GM21447 (cell line): ENCODE data around the gene LRBA.

Source experiments
- ATAC-seq: cut with Tn5 transposase; IDR thresholded peaks from one replicate; pipeline ENCODE4 v1.9.1; 2021; ENCODE audit not compliant: unreplicated experiment

Gene LRBA

DNA sequence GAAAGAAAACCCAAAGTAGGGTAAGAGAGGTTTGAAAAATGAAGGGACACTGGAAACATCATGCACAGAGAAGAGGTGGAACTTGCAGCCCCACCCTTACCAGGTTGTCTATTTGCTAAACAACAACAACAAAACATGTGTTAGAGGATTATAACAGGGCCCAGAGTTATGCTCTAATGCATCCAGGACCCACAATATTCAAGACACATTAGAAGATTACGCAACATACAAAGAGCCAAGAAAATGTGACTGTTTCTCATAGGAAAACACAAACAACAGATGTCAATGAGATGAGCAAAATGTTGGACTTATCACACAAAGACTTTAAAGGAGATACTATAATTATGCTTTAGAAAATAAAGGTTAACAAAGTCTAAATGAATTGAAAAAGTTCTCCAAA, 128.5 kb downstream of the LRBA start:
- ATAC-seq: no peak

DNA sequence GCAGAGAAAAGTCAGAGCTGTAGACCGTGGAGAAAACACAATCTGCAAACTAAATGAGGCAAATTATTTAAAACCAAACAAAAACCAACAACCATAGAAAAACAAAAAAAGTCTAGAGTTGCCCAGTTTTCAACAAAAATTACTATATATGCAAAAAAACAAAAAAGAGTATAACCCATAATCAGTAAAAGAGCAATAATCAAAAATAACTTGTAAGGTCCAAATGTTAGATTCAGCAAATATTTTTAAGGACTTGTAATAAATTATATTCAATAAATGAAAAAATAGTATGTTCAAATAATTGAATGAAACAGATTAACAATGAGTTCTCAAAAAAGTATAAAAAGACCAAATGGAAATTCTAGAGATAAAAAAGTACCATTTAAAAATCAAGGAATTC, 130.5 kb downstream of the LRBA start:
- ATAC-seq: no peak

- no peak for ATAC-seq
Measured at GRCh38 chr4:150875367-150875766, 139.7 kb downstream of the LRBA start.

DNA sequence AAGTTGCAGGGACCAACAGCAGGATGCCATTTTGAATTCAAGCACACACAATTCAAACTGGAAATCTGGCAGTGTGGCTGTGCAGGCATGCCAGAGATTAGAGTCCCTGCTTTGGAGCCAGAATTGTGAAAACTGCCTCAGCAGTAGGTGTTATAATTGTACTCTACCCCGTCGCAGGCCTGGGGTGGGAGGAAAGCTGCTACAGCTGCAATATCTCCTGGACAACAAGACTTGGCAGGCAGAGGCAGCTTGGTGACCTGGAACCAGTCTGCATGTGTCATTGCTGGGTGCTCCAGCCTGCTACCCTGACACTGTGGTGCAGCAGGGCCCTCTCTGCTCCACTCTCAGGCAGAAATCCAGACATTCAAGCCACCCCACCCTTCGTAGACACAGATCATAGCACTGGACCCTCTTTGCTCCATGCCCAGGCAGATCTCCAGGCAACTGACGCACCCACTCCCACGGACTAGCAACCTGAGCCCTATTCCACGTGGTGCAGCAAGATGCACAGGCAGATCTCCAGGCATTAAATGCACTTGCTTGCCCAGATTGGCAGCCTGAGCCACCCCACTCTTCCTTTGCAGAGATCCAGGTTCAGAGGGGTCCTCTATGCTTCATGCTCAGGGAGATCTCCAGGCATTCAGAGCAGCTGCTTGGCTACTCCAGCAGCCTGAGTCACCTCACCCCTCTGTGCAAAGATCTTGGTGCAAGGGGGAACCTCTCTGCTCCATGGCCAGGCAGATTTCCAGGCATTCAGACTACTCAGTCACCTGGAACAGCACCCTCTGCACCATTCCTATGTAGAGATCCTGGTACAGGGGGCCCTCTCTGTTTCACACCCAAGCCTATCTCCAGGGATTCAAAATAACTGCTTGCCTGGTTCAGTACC, 140.5 kb downstream of the LRBA start:
- no peak for ATAC-seq

DNA sequence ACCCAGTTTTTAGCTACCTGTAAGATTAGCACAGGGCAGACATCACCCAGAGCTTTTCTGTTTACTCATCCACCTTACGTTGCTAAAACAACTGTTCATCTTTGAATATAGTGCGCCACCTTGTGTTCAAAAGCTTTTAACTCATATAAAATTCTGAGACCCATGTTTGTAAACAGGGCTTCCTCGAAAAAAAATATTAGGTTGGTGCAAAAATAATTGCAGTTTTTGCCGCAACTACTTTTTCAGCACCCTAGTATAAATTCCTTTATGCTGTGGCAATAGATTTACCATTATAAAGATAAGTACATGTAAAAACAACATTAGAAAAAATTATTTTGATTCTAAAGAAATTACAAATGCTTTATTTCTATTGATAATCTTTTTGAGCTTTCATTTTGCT, 147.9 kb downstream of the LRBA start:
- no peak for ATAC-seq

DNA sequence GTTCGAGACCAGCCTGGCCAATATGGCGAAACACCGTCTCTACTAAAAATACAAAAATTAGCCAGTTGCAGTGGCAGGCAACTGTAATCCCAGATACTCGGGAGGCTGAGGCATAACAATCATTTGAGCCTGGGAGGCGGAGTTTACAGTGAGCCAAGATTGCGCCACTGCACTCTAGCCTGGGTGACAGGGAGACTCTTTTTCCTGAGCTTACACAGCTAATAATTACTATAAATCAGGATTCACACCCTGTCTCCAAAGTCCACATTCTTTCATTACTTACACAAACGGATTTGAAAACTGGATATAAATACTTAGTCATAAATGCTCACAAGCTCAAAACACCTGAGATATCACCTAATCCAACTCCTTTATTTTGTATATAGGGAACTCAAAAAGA, 151.6 kb downstream of the LRBA start:
- ATAC-seq: no peak

DNA sequence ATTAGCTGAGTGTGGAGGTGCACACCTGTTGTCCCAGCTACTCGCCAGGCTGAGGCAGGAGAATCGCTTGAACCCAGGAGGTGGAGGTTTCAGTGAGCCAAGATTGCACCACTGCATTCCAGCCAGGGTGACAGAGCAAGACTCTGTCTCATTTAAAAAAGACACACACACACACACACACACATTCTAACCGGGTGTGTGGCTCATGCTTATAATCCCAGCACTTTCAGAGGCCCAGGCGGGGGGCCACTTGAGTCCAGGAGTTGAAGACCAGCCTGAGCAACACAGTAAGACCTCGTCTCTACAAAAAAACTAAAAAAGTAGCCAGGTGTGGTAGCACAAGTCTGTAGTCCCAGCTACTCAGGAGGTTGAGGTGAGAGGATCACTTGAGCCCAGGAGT, 152.3 kb downstream of the LRBA start:
- ATAC-seq: no peak

- no peak for ATAC-seq
Measured at GRCh38 chr4:150859453-150859852, 155.6 kb downstream of the LRBA start.

- ATAC-seq: no peak
Measured at GRCh38 chr4:150855981-150856510, 159.0 kb downstream of the LRBA start.

DNA sequence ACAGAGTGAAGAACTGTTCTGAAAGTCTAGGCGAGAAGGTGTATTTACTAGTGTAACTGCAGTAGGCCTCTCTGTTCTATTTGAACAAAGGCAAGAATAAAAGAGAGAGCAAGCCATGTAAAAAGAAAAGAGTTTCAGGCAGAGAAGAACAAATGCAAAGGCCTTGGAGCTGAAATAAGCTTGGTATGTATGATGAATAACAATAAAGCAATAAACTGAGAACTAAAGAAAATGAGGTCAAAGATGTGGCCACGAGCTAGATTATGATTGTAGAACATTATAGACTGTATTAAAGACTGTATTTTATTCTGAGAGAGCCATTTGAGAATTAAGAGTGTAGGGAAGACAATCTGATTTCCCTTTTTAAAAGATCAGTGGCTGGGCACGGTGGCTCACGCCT, 160.5 kb downstream of the LRBA start:
- no peak for ATAC-seq

GRCh38 chr4:150853882-150854281, 161.2 kb downstream of the LRBA start:
- ATAC-seq: no peak

GRCh38 chr4:150852216-150852615, 162.9 kb downstream of the LRBA start:
- no peak for ATAC-seq

GRCh38 chr4:150849016-150849415, 166.1 kb downstream of the LRBA start:
- ATAC-seq: no peak

DNA sequence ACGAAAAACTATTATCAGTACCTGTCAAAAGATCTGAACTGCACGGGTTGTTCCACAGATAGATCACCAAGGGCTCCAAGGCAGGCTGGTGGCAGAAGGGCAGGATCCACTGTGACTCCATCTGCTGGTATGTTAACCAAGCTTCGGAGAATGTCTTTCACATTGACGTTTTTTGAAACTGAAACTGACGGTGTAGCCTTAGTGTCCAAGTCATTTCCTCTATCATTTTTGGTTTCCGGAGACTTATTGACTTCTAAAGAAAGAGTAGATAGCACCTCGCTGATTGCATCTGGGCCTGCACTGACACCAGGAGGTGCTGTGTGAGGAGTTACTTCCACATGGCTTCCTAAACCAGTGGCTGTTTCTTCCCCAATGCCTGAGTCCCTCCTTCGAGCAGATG, 186.9 kb downstream of the LRBA start:
- ATAC-seq: peak; percentile 96

GRCh38 chr4:150827226-150827625, 187.9 kb downstream of the LRBA start:
- no peak for ATAC-seq

DNA sequence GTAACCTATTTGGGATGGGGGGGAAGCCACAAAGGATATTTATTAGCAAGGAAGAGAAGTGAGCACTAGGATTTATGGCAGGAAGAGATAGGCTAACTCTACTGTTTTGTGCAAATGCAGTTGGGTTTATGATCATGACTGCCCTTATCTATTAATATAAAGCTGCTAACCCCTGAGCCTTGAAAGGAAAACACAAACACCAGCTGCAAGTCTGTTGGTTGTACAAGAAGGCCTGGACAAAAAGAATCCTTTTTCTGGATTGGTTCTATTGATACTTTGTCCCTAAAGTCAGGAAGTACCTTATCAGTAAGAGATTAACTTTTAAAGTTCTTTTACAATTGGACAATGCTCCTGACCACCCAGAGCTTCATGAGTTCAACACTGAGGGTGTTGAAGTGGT, 188.8 kb downstream of the LRBA start:
- ATAC-seq: no peak

- no peak for ATAC-seq
Measured at GRCh38 chr4:150822407-150822806, 192.7 kb downstream of the LRBA start.

- ATAC-seq: no peak
Measured at GRCh38 chr4:150821641-150822040, 193.4 kb downstream of the LRBA start.

DNA sequence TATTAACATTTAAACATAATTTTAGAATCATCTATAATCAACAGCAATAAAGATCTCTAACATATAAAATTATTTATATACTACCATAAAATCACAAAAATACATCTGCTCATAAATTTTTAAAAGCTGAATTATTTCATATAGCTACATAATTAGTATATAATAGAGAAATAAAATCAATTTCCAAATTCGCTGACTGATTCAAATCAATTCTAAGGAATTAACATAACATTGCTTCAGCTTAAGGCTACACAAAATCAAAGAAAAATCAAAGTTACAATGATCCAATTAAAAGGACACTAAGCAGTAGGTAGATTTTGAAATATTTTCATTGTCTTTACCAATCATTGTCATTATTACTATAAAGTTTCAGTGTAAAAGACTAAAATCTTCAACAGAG, 194.7 kb downstream of the LRBA start:
- no peak for ATAC-seq

GRCh38 chr4:150818661-150819060, 196.4 kb downstream of the LRBA start:
- no peak for ATAC-seq

- no peak for ATAC-seq
Measured at GRCh38 chr4:150817804-150818528, 197.1 kb downstream of the LRBA start.

DNA sequence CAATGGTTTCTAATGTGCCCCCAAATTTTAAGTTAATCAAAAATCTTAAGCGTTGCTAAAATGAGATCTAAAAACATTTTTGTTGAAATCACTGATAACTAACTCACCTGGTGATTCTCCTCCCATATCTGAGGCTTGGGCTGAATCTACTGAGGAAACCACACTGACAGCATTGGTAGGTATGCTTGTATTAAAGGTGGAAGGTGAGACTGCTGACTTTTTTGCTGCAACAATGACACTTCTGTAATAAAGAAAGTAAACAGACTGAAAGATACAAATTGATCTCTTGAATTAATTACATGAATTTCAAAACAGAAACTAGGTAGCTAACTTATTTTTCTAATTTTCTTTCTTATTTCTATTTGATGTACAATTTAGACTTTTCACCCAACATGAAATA, 198.1 kb downstream of the LRBA start:
- ATAC-seq: no peak
